Adipose tissue (tissue), 3 donors: ENCODE results near the gene RNF7. TPM values are rescaled to one million over a fixed set of nuclear protein-coding genes. Genes with fewer than 3 reads are reported as not detected.

Experiments used
- H3K27ac ChIP-seq: one replicate; pipeline ENCODE4 v1.5.1; 2013; ENCODE audit warnings: low read depth, low read length
- WGBS, 3 donors: extraction: QIAGEN DNeasy Blood & Tissue Kit; methylation state at CpG; one replicate each; pipeline ENCODE4 v1.1.7; 2013; 5-methylcytosine and 5-hydroxymethylcytosine counted together
- polyA plus RNA-seq, 3 donors: library from polyadenylated mRNA; stranded (reverse); fragments of 200-250 nt; gene quantifications; one replicate each; pipeline ENCODE4 v1.2.3, GENCODE V29; 2013
- donor health status: healthy with polysubstance abuse.
- donor health status: Bipolar disorder and iron deficiency.
- donor health status: healthy.

Gene RNF7
- polyA plus RNA-seq, 3 donors, result 76.7 to 150 (median 84.5) TPM

- no peak overlapping the region for H3K27ac ChIP-seq
- 32 to 63% (median 38%) methylated on average over 11 of the region's 11 CpGs for WGBS, 3 donors
Measured at GRCh38 chr3:141796081-141796888, 58.2 kb downstream of the RNF7 start.

Other genes with a start within 250 kb of the RNF7 start
- under 1 TPM in 1 of 3 donors, not detected in 2; 0.03 TPM for gene GRK7, start 25.1 kb downstream of the RNF7 start, polyA plus RNA-seq
- gene ATP1B3, start 138.3 kb downstream of the RNF7 start, polyA plus RNA-seq, result 100 to 1,000 TPM in 2 of 3 donors, 10 to 100 TPM in 1; 24.7 to 242 (median 137) TPM